Keratinocyte (primary cell): ENCODE data around the gene GMPR2. TPM values are rescaled to one million over a fixed set of nuclear protein-coding genes. Genes with fewer than 3 reads are reported as not detected.

Experiments
- DNase-seq: peaks from one replicate; pipeline ENCODE4 v3.0.0-alpha.2; 2011; ENCODE audit warnings: low read depth, missing footprints, low spot score
- FAIRE-seq: peaks from 2 replicates; lab custom pipeline; 2011; peaks lifted over from hg19 to GRCh38; lab: Jason Lieb, UNC
- H2AFZ ChIP-seq: 2 replicates; pipeline ENCODE4 v1.6.0; 2012; ENCODE audit warnings: low read length, control low read depth, inconsistent platforms; ENCODE audit not compliant: control insufficient read depth
- H3K27ac ChIP-seq: 2 replicates; pipeline ENCODE4 v1.5.1; 2011; ENCODE audit warnings: low read length; ENCODE audit not compliant: control insufficient read depth, insufficient read depth
- H3K27me3 ChIP-seq: 3 replicates; pipeline ENCODE4 v1.6.0; 2011; ENCODE audit warnings: low read length; ENCODE audit not compliant: control insufficient read depth, insufficient read depth; ENCODE audit errors: extremely low read depth
- H3K36me3 ChIP-seq, 2 experiments: 2 replicates in 1 of 2; 3 replicates in 1 of 2; pipeline ENCODE4 v1.5.1; 2011; ENCODE audit warnings: low read length in 2 of 2, mild to moderate bottlenecking in 1 of 2; ENCODE audit not compliant: control insufficient read depth in 2 of 2, insufficient read depth in 2 of 2; ENCODE audit errors: extremely low read depth in 1 of 2
- H3K4me1 ChIP-seq: 3 replicates; pipeline ENCODE4 v1.5.1; 2011; ENCODE audit warnings: low read length; ENCODE audit not compliant: control insufficient read depth, insufficient read depth; ENCODE audit errors: extremely low read depth
- H3K4me2 ChIP-seq: 3 replicates; pipeline ENCODE4 v1.6.0; 2011; ENCODE audit warnings: low read depth, low read length; ENCODE audit not compliant: control insufficient read depth, insufficient read depth; ENCODE audit errors: extremely low read depth
- H3K4me3 ChIP-seq, 3 experiments: fragments of 200-600 bp in 1 of 3; sonication (generic) in 1 of 3; 2 replicates in 2 of 3; 3 replicates in 1 of 3; pipeline ENCODE4 v1.5.1; 2011 to 2016; ENCODE audit warnings: low read length in 3 of 3, mild to moderate bottlenecking in 3 of 3, control low read depth in 2 of 3, inconsistent platforms in 1 of 3, low read depth in 1 of 3, mixed read lengths in 1 of 3, mixed run types in 1 of 3, moderate library complexity in 1 of 3; ENCODE audit not compliant: control insufficient read depth in 2 of 3, insufficient read depth in 2 of 3; ENCODE audit errors: extremely low read depth in 1 of 3
- H3K79me2 ChIP-seq: 2 replicates; pipeline ENCODE4 v1.6.0; 2012; ENCODE audit warnings: low read length; ENCODE audit not compliant: control insufficient read depth, insufficient read depth
- H3K9ac ChIP-seq: 3 replicates; pipeline ENCODE4 v1.6.0; 2011; ENCODE audit warnings: low read length; ENCODE audit not compliant: control insufficient read depth, insufficient read depth; ENCODE audit errors: extremely low read depth
- H3K9me1 ChIP-seq: 3 replicates; pipeline ENCODE4 v1.6.0; 2011; ENCODE audit warnings: low read length; ENCODE audit not compliant: control insufficient read depth, insufficient read depth; ENCODE audit errors: extremely low read depth
- H3K9me3 ChIP-seq: 2 replicates; pipeline ENCODE4 v1.5.1; 2012; ENCODE audit warnings: low read depth, low read length; ENCODE audit not compliant: control insufficient read depth
- H4K20me1 ChIP-seq: 3 replicates; pipeline ENCODE4 v1.6.0; 2011; ENCODE audit warnings: low read length; ENCODE audit not compliant: control insufficient read depth, insufficient read depth; ENCODE audit errors: extremely low read depth
- CTCF ChIP-seq, 3 experiments: IDR thresholded peaks in 1 of 3; conservative IDR thresholded peaks in 1 of 3; optimal IDR thresholded peaks in 1 of 3; 2 replicates in 2 of 3; 3 replicates in 1 of 3; pipeline versions ENCODE3 to v1.5.1; 2011; ENCODE audit warnings: low read length in 3 of 3, mild to moderate bottlenecking in 3 of 3, moderate library complexity in 2 of 3, control low read depth in 1 of 3, inconsistent platforms in 1 of 3; ENCODE audit not compliant: insufficient read depth in 2 of 3; ENCODE audit errors: extremely low read depth in 1 of 3
- EZH2 ChIP-seq: IDR thresholded peaks from one replicate; pipeline ENCODE4 v1.6.1; 2012; ENCODE audit warnings: inconsistent platforms, mild to moderate bottlenecking, low read length, moderate library complexity
- dilution Hi-C: fragments of 300-500 bp; cut with MboI; formaldehyde crosslinking; loops from one replicate; pipeline ENCODE4 v1.7.0; 2020; ENCODE audit warnings: low sequenced_read_pairs; ENCODE audit not compliant: extremely low pct_ligation_motif_present
- polyA plus RNA-seq, 5 experiments: library from polyadenylated mRNA; depleted of rRNA in 3 of 5; stranded (reverse) in 3 of 5; stranded (forward) in 1 of 5; unstranded in 1 of 5; fragments of >200 nt; gene quantifications; 1 replicate in 1 of 5; 2 replicates in 3 of 5; 3 replicates in 1 of 5; pipeline versions ENCODE4 v1.2.1 to v1.2.3, GENCODE V29; 2011 to 2012; ENCODE audit warnings: missing spikeins in 2 of 5, low read depth in 1 of 5, low replicate concordance in 1 of 5

The GMPR2 gene
- polyA plus RNA-seq, 1 donor (not counting 4 experiments of a cell fraction or from before 2014, with no cell fraction given): 84.6 TPM

- Histone ChIP-seq H3K9me3 (no peaks in the 10 kb centered on the region), H3K9me1 (no peaks in the 10 kb centered on the region), H3K27me3 (no peaks in the 10 kb centered on the region), H3K4me3 (peak overlapping the region in 1 of 3 experiments; percentile 9), H3K36me3 (peaks cover 11 to 20% of the 10 kb centered on the region in 2 experiments), H3K9ac (peak overlapping the region; percentile 6), H3K4me2 (peak overlapping the region; percentile 46), H3K4me1 (peaks cover 28% of the 10 kb centered on the region), H3K27ac (peak overlapping the region; percentile 15), H2AFZ (no peak overlapping the region), H3K79me2 (no peaks in the 10 kb centered on the region), H4K20me1 (no peaks in the 10 kb centered on the region)
- dilution Hi-C loops: no loop called here
- DNase-seq (no peak), FAIRE-seq (no peak)
- TF ChIP-seq EZH2 (no peak), CTCF (optimal IDR thresholded peaks at IDR 0.05 in 1 of 3, IDR thresholded peaks at IDR 0.05 in 1 of 3, conservative IDR thresholded peaks at IDR 0.05 in 1 of 3; ENCODE audit: extremely low read depth in 1 of 3, insufficient read depth in 2 of 3, low read length in 3 of 3) (no peak)
These were observed 31.1 kb downstream of the GMPR2 start for GRCh38 chr14:24263848-24264247.

- H3K79me2 ChIP-seq: no peaks in the 10 kb centered on the region
- H4K20me1 ChIP-seq: no peaks in the 10 kb centered on the region
- FAIRE-seq (peak; percentile 74), DNase-seq (no peak)
- no peaks in the 10 kb centered on the region for H3K9me3 ChIP-seq
- dilution Hi-C loops: no loop called here
- no peak overlapping the region for H2AFZ ChIP-seq
- peak overlapping the region; percentile 3 for H3K9ac ChIP-seq
- peaks cover 24% of the 10 kb centered on the region for H3K4me1 ChIP-seq
- H3K9me1 ChIP-seq: no peaks in the 10 kb centered on the region
- peak overlapping the region in 1 of 3 experiments; percentile 9 for H3K4me3 ChIP-seq
- peak overlapping the region; percentile 46 for H3K4me2 ChIP-seq
- TF ChIP-seq CTCF (optimal IDR thresholded peaks at IDR 0.05 in 1 of 3, IDR thresholded peaks at IDR 0.05 in 1 of 3, conservative IDR thresholded peaks at IDR 0.05 in 1 of 3; ENCODE audit: extremely low read depth in 1 of 3, insufficient read depth in 2 of 3, low read length in 3 of 3): no peak
- H3K27me3 ChIP-seq: no peaks in the 10 kb centered on the region
- H3K27ac ChIP-seq: peak overlapping the region; percentile 27
- peaks cover 15 to 24% of the 10 kb centered on the region in 2 experiments for H3K36me3 ChIP-seq
These were observed 31.6 kb downstream of the GMPR2 start for GRCh38 chr14:24264298-24264697.
